Thyroid gland (tissue), 4 donors: ENCODE results near the gene DCT.

Experiments used
- CTCF ChIP-seq, 6 experiments: fragments of 200-600 bp in 3 of 6; fragments of 450-650 bp in 3 of 6; sonication (generic) in 3 of 6; IDR thresholded peaks; one replicate each; pipeline ENCODE4 v1.5.1; 2016 to 2019; ENCODE audit warnings: antibody characterized with exemption in 6 of 6, mild to moderate bottlenecking in 2 of 6, inconsistent platforms in 1 of 6, moderate library complexity in 1 of 6
- POLR2A ChIP-seq, 2 donors: fragments of 450-650 bp; IDR thresholded peaks; one replicate each; pipeline ENCODE4 v1.6.1; 2017; ENCODE audit warnings: antibody characterized with exemption in 2 of 2, mild to moderate bottlenecking in 2 of 2, moderate library complexity in 1 of 2

- TF ChIP-seq CTCF (IDR thresholded peaks at IDR 0.05), result no peak
- TF ChIP-seq POLR2A (IDR thresholded peaks at IDR 0.05), result no peak
Observed at GRCh38 chr13:94408314-94409036, 71.0 kb downstream of the DCT start.
